ENCODE measurements around the gene RC3H2. TPM values are rescaled to one million over a fixed set of nuclear protein-coding genes. Genes with fewer than 3 reads are reported as not detected.

The RC3H2 gene
- total and polyA plus RNA-seq, 2 of the 8 experiments (the other 6 are each of a cell fraction or from before 2014, with no cell fraction given), result 11.2 to 38.4 TPM

DNA sequence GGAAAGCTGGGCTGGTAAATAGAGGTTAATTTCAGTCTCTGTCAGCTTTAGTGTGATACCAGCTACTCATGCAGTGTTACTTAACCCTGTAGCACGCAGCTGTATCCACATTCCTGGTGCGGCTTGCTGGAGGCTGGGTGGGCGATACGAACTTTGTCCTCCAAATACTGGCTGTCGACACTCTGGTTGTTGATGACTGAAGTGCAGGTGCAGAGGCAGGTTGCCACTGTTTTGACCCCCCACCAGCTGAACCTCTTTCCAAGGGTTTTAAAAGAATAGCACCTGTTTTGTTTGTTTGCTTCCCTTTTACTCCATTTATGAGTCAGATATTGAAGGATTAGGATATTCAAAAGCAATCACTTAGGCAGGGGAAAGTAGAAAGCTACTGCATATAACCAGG, 31.3 kb upstream of the RC3H2 start:
- Histone ChIP-seq H2BK5ac (ENCODE audit: low read depth, low read length) (no peak overlapping the region), H3K36me3 (ENCODE audit: control insufficient read depth in 2 of 4, insufficient read depth in 4 of 4, low read length in 3 of 4) (peaks cover 8 to 15% (median 9%) of the 10 kb centered on the region in 4 experiments; a peak in 7 of 8 replicates), H3K79me1 (ENCODE audit: low read depth, low read length) (0 out of 2 replicates have a peak, but pooled peaks cover 3% of the 10 kb centered on the region), H3K79me2 (ENCODE audit: control insufficient read depth in 1 of 2, insufficient read depth in 2 of 2, low read length in 2 of 2) (peaks cover 4 to 48% of the 10 kb centered on the region in 2 experiments), H2BK120ac (replicated peaks; ENCODE audit: low read depth, low read length) (no peak overlapping the region), H2BK15ac (ENCODE audit: low read length) (no peak overlapping the region), H3K4ac (replicated peaks; ENCODE audit: insufficient read length, low read depth, low read length) (no peak overlapping the region), H3K14ac (ENCODE audit: insufficient read length) (no peak overlapping the region), H3K4me3 (ENCODE audit: extremely low read depth in 1 of 4, insufficient read depth in 2 of 4, low read depth in 3 of 4, low read length in 4 of 4) (no peak overlapping the region), H4K5ac (ENCODE audit: insufficient read length, low read depth, low read length) (no peak overlapping the region), H3K4me1 (replicated peaks in 1 of 4; ENCODE audit: control insufficient read depth in 3 of 4, insufficient read depth in 4 of 4, low read length in 3 of 4) (peaks cover 0 to 3% (median 1%) of the 10 kb centered on the region in 4 experiments; a peak in 2 of 7 replicates), H3K27me3 (replicated peaks in 1 of 4; ENCODE audit: control insufficient read depth in 3 of 4, extremely low read depth in 1 of 4, insufficient read depth in 3 of 4, low read length in 3 of 4) (no peaks in the 10 kb centered on the region), H2BK12ac (ENCODE audit: low read depth, low read length) (no peak overlapping the region), H3K23me2 (ENCODE audit: low read depth, low read length) (peaks cover 9% of the 10 kb centered on the region), H3K27ac (ENCODE audit: low read depth, low read length) (no peak overlapping the region), H4K20me1 (replicated peaks in 1 of 2; ENCODE audit: control insufficient read depth in 1 of 2, insufficient read depth in 2 of 2, low read length in 2 of 2) (peaks cover under 1 to 4% of the 10 kb centered on the region in 2 experiments), H4K8ac (ENCODE audit: extremely low read depth, insufficient read depth, low read length) (no peak overlapping the region), H3K56ac (replicated peaks; ENCODE audit: insufficient read length, low read depth, low read length) (no peak overlapping the region), H2AK5ac (ENCODE audit: low read depth, low read length) (no peak overlapping the region), H2BK20ac (ENCODE audit: low read length) (no peak overlapping the region), H4K91ac (replicated peaks; ENCODE audit: insufficient read length, low read length) (no peak overlapping the region), H3K9ac (replicated peaks in 1 of 4; ENCODE audit: extremely low read depth in 1 of 4, low read depth in 3 of 4, low read length in 3 of 4) (no peak overlapping the region), H3K23ac (ENCODE audit: insufficient read length) (no peak overlapping the region), H3K18ac (ENCODE audit: extremely low read depth, low read length) (no peak overlapping the region), H3K9me3 (ENCODE audit: insufficient read depth in 2 of 2, low read depth in 1 of 2, low read length in 1 of 2) (no peaks in the 10 kb centered on the region), H2AFZ (ENCODE audit: low read length) (no peak overlapping the region), H3K4me2 (ENCODE audit: insufficient read depth in 1 of 2, low read depth in 2 of 2, low read length in 2 of 2) (no peak overlapping the region)
- POLR2A ChIA-PET (ENCODE audit: partially characterized antibody), result interaction anchor here (2.1 kb wide), 1 partner anchor 23 kb away, joined by 6 read pairs; the partner anchor contains the start of gene ZBTB6
- DNase-seq (ENCODE audit: low read depth in 1 of 2, low spot score in 2 of 2) (no peak), FAIRE-seq (no peak)
- CTCF ChIA-PET (ENCODE audit: partially characterized antibody), result no interaction called here
- TF ChIP-seq KDM4A (IDR thresholded peaks at IDR 0.05; ENCODE audit: low read depth, low read length, severe bottlenecking) (no peak), BRCA1 (IDR thresholded peaks at IDR 0.05; ENCODE audit: low read depth, low read length) (no peak), CEBPB (IDR thresholded peaks at IDR 0.05; ENCODE audit: low read depth, low read length) (no peak), JUND (IDR thresholded peaks at IDR 0.05; ENCODE audit: low read length) (no peak), PHF8 (conservative IDR thresholded peaks at IDR 0.05; ENCODE audit: low read depth, low read length) (no peak), SUZ12 (IDR thresholded peaks at IDR 0.05; ENCODE audit: low read length) (no peak)
- WGBS, 2 experiments (ENCODE audit: extremely low coverage in 1 of 2, insufficient coverage in 1 of 2, insufficient read length in 1 of 2, insufficient replicate concordance in 2 of 2, low coverage in 1 of 2, low lambda C conversion rate in 2 of 2, missing lambda C conversion rate in 1 of 2), result 98% methylated on average over 5 of the region's 5 CpGs; no CpG with 5 or more reads in 1 of the 2 experiments
